GM23338 (cell line): ENCODE measurements around the gene HGFAC. TPM values are rescaled to one million over a fixed set of nuclear protein-coding genes. Genes with fewer than 3 reads are reported as not detected.

Experiments
- ATAC-seq: fragments of 200-7000 bp; cut with Tn5 transposase; 3 replicates; pipeline ENCODE4 v1.9.1; 2020
- DNase-seq: peaks from one replicate; pipeline ENCODE4 v3.0.0-alpha.2; 2015; ENCODE audit warnings: low spot score
- H2AFZ ChIP-seq: fragments of 200-600 bp; sonication (generic); 2 replicates; pipeline ENCODE4 v1.8.0; 2016; ENCODE audit warnings: antibody characterized with exemption, mild to moderate bottlenecking, moderate library complexity
- H3F3A ChIP-seq: fragments of 200-600 bp; sonication (generic); replicated peaks from 2 replicates; pipeline ENCODE4 v1.8.0; 2017; ENCODE audit warnings: antibody characterized with exemption, mixed run types, low read depth
- H3K27ac ChIP-seq: fragments of 200-600 bp; sonication (generic); 2 replicates; pipeline ENCODE4 v1.6.1; 2016; ENCODE audit warnings: low read depth
- H3K27me3 ChIP-seq: fragments of 200-600 bp; sonication (generic); 2 replicates; pipeline ENCODE4 v1.8.0; 2016; ENCODE audit warnings: mild to moderate bottlenecking, mixed run types, moderate library complexity; ENCODE audit not compliant: insufficient read depth
- H3K36me3 ChIP-seq: fragments of 200-600 bp; sonication (generic); 2 replicates; pipeline ENCODE4 v1.8.0; 2016; ENCODE audit warnings: mild to moderate bottlenecking; ENCODE audit not compliant: insufficient read depth
- H3K4me1 ChIP-seq: fragments of 200-600 bp; sonication (generic); 2 replicates; pipeline ENCODE4 v1.8.0; 2016; ENCODE audit warnings: mild to moderate bottlenecking, moderate library complexity; ENCODE audit not compliant: insufficient read depth
- H3K4me2 ChIP-seq: fragments of 200-600 bp; sonication (generic); 2 replicates; pipeline ENCODE4 v1.7.1; 2017; ENCODE audit warnings: mixed run types
- H3K4me3 ChIP-seq: fragments of 200-600 bp; sonication (generic); 2 replicates; pipeline ENCODE4 v1.6.1; 2016; ENCODE audit warnings: mixed run types
- H3K79me2 ChIP-seq: fragments of 200-600 bp; sonication (generic); replicated peaks from 2 replicates; pipeline ENCODE4 v1.8.0; 2017; ENCODE audit warnings: mild to moderate bottlenecking; ENCODE audit not compliant: insufficient read depth
- H3K9me2 ChIP-seq: fragments of 200-600 bp; sonication (generic); 2 replicates; pipeline ENCODE4 v1.8.0; 2017; ENCODE audit not compliant: insufficient read depth
- H4K20me1 ChIP-seq: fragments of 200-600 bp; sonication (generic); replicated peaks from 2 replicates; pipeline ENCODE4 v1.8.0; 2017; ENCODE audit warnings: mild to moderate bottlenecking; ENCODE audit not compliant: insufficient read depth
- H3K27ac Mint-ChIP-seq: 2 replicates; pipeline ENCODE4 v1.8.0; 2020; ENCODE audit warnings: inconsistent platforms, mild to moderate bottlenecking, moderate library complexity, mixed read lengths
- H3K27me3 Mint-ChIP-seq: 3 replicates; pipeline ENCODE4 v1.8.0; 2022; ENCODE audit warnings: low read depth, mild to moderate bottlenecking, moderate library complexity, mixed read lengths, inconsistent platforms; ENCODE audit not compliant: insufficient read depth, poor library complexity
- H3K36me3 Mint-ChIP-seq: 3 replicates; pipeline ENCODE4 v1.8.0; 2021; ENCODE audit warnings: low read depth, mild to moderate bottlenecking, inconsistent platforms, moderate library complexity, mixed read lengths
- H3K4me1 Mint-ChIP-seq: 3 replicates; pipeline ENCODE4 v1.8.0; 2020; ENCODE audit warnings: mild to moderate bottlenecking, inconsistent platforms, mixed read lengths
- H3K4me3 Mint-ChIP-seq: 3 replicates; pipeline ENCODE4 v1.8.0; 2021; ENCODE audit warnings: moderate library complexity, mild to moderate bottlenecking, inconsistent platforms, mixed read lengths
- H3K9me3 Mint-ChIP-seq: 3 replicates; pipeline ENCODE4 v1.8.0; 2020; ENCODE audit warnings: moderate library complexity, mild to moderate bottlenecking, inconsistent platforms, mixed read lengths
- CREB1 ChIP-seq: fragments of 250-450 bp; sonication (Bioruptor Pico); IDR thresholded peaks from 2 replicates; pipeline ENCODE4 v1.5.0; 2020; ENCODE audit warnings: low read depth, mild to moderate bottlenecking, moderate library complexity
- CTCF ChIP-seq, 2 experiments: fragments of 200-600 bp in 1 of 2; sonication (generic) in 1 of 2; conservative IDR thresholded peaks; 2 replicates each; pipeline versions ENCODE4 v1.5.1 to v1.6.1; 2016 to 2017; ENCODE audit warnings: antibody characterized with exemption in 2 of 2, low read depth in 2 of 2, mild to moderate bottlenecking in 2 of 2, moderate library complexity in 1 of 2
- EZH2 ChIP-seq: fragments of 200-600 bp; sonication (generic); IDR thresholded peaks from one replicate; pipeline ENCODE4 v1.8.0; 2017; ENCODE audit warnings: antibody characterized with exemption, mild to moderate bottlenecking, low read depth; ENCODE audit not compliant: unreplicated experiment
- JUNB ChIP-seq: IDR thresholded peaks from one replicate; pipeline ENCODE4 v1.6.1; 2016; ENCODE audit warnings: antibody characterized with exemption; ENCODE audit not compliant: unreplicated experiment
- NANOG ChIP-seq: IDR thresholded peaks from 2 replicates; pipeline ENCODE4 v1.6.1; 2016; ENCODE audit warnings: antibody characterized with exemption, borderline replicate concordance
- POLR2AphosphoS5 ChIP-seq: IDR thresholded peaks from 2 replicates; pipeline ENCODE4 v1.6.1; 2016; ENCODE audit warnings: antibody characterized with exemption, low read depth
- REST ChIP-seq: IDR thresholded peaks from one replicate; pipeline ENCODE4 v1.6.1; 2018; ENCODE audit warnings: antibody characterized with exemption; ENCODE audit not compliant: unreplicated experiment
- STAT1 ChIP-seq: IDR thresholded peaks from one replicate; pipeline ENCODE4 v1.6.1; 2016; ENCODE audit warnings: antibody characterized with exemption; ENCODE audit not compliant: unreplicated experiment
- ZNF331 ChIP-seq: fragments of 250-450 bp; sonication (Bioruptor Pico); IDR thresholded peaks from 2 replicates; pipeline ENCODE4 v1.5.0; 2020; ENCODE audit warnings: low read depth, mild to moderate bottlenecking, moderate library complexity
- polyA plus RNA-seq: library from polyadenylated mRNA; unstranded; fragments of >200 nt; fragmentation: Nextera tagmentation; extraction: Ambion mirVana; gene quantifications from 2 replicates; pipeline ENCODE4 v1.2.1, GENCODE V29; 2016
- total RNA-seq: library from RNA; depleted of rRNA; stranded (reverse); fragments of >200 nt; shearing (Covaris generic); gene quantifications from 2 replicates; pipeline ENCODE4 v1.2.3, GENCODE V29; 2014

The HGFAC gene
- total and polyA plus RNA-seq, 2 experiments from 2014 or later: 0.94 TPM; not detected in 1

- H3K4me3 ChIP-seq: no peak overlapping the region
- no peak overlapping the region for H3K4me3 Mint-ChIP-seq
- H3K36me3 Mint-ChIP-seq: no peaks in the 10 kb centered on the region
- H3K4me1 ChIP-seq: no peaks in the 10 kb centered on the region
- H3K4me2 ChIP-seq: no peak overlapping the region
- H4K20me1 ChIP-seq: no peaks in the 10 kb centered on the region
- TF ChIP-seq NANOG: no peak
- no peak for TF ChIP-seq EZH2
- TF ChIP-seq CREB1 (CRISPR knock-in tag): no peak
- TF ChIP-seq POLR2AphosphoS5: no peak
- TF ChIP-seq REST: no peak
- no peak for TF ChIP-seq JUNB
- TF ChIP-seq ZNF331 (CRISPR knock-in tag): no peak
- no peak for TF ChIP-seq STAT1
- H3K27me3 ChIP-seq: no peaks in the 10 kb centered on the region
- ATAC-seq: no peak
- H2AFZ ChIP-seq: no peak overlapping the region
- no peaks in the 10 kb centered on the region for H3F3A ChIP-seq
- H3K9me3 Mint-ChIP-seq: no peaks in the 10 kb centered on the region
- no peak for DNase-seq
- peaks cover 8% of the 10 kb centered on the region for H3K4me1 Mint-ChIP-seq
- H3K27ac Mint-ChIP-seq: no peak overlapping the region
- no peak overlapping the region for H3K27ac ChIP-seq
- peaks cover 4% of the 10 kb centered on the region for H3K27me3 Mint-ChIP-seq
- no peaks in the 10 kb centered on the region for H3K79me2 ChIP-seq
- H3K36me3 ChIP-seq: no peaks in the 10 kb centered on the region
- no peaks in the 10 kb centered on the region for H3K9me2 ChIP-seq
Observed at GRCh38 chr4:3413217-3413671, 28.5 kb upstream of the HGFAC start.

- no peaks in the 10 kb centered on the region for H3K36me3 Mint-ChIP-seq
- no peak overlapping the region for H3K4me3 Mint-ChIP-seq
- Histone ChIP-seq H3K27me3 (no peaks in the 10 kb centered on the region), H3F3A (no peaks in the 10 kb centered on the region), H4K20me1 (no peaks in the 10 kb centered on the region), H3K36me3 (no peaks in the 10 kb centered on the region), H3K4me3 (no peak overlapping the region), H3K9me2 (no peaks in the 10 kb centered on the region), H3K27ac (0 out of 2 replicates have a peak overlapping the region, but pooled peaks have one; percentile 9), H2AFZ (no peak overlapping the region), H3K4me1 (no peaks in the 10 kb centered on the region), H3K4me2 (no peak overlapping the region), H3K79me2 (no peaks in the 10 kb centered on the region)
- DNase-seq (no peak), ATAC-seq (peak; percentile 43)
- no peaks in the 10 kb centered on the region for H3K9me3 Mint-ChIP-seq
- H3K27me3 Mint-ChIP-seq: peaks cover 7% of the 10 kb centered on the region
- TF ChIP-seq CREB1 (CRISPR knock-in tag) (no peak), CTCF (conservative IDR thresholded peaks at IDR 0.05; ENCODE audit: low read depth in 2 of 2) (0 out of 4 replicates have a peak, but pooled peaks of 1 of the 2 experiments have one; percentile 1)
- peak overlapping the region; percentile 69 for H3K27ac Mint-ChIP-seq
- peaks cover 6% of the 10 kb centered on the region for H3K4me1 Mint-ChIP-seq
Observed at GRCh38 chr4:3413675-3414420, 27.9 kb upstream of the HGFAC start.
